Naive thymus-derived CD4-positive, alpha-beta T cell (primary cell): Measurements from ENCODE around the gene LDAH. TPM values are rescaled to one million over a fixed set of nuclear protein-coding genes. Genes with fewer than 3 reads are reported as not detected.

Source experiments
- ATAC-seq: fragments of 150-1000 bp; cut with Tn5 transposase; 2 replicates; pipeline ENCODE4 v1.10.0; 2021; ENCODE audit warnings: mild to moderate bottlenecking, moderate library complexity
- CTCF ChIA-PET: fragments of 350-600 bp; sonication (Branson Sonifier 250); formaldehyde crosslinking; loops from one replicate; lab custom pipeline; 2021; ENCODE audit warnings: antibody characterized with exemption; lab: Charles Lee
- POLR2A ChIA-PET: fragments of 350-600 bp; sonication (Branson Sonifier 250); formaldehyde crosslinking; loops from one replicate; lab custom pipeline; 2021; ENCODE audit warnings: antibody characterized with exemption, inconsistent platforms; lab: Charles Lee
- DNase-seq, 9 donors: peaks; one replicate each; pipeline versions ENCODE4 v3.0.0 to v3.0.0-alpha.2; 2020 to 2022; ENCODE audit warnings: mixed read lengths in 1 of 9
- H3K27ac ChIP-seq: one replicate; pipeline ENCODE4 v1.7.0; 2013; ENCODE audit warnings: mild to moderate bottlenecking, low read depth, low read length, moderate library complexity
- H3K27me3 ChIP-seq, 2 donors: one replicate each; pipeline ENCODE4 v1.7.0; 2013; ENCODE audit warnings: low read length in 2 of 2, mild to moderate bottlenecking in 2 of 2, moderate library complexity in 2 of 2; ENCODE audit not compliant: control insufficient read depth in 2 of 2, insufficient read depth in 2 of 2
- H3K36me3 ChIP-seq, 3 experiments: 1 replicate in 2 of 3; 2 replicates in 1 of 3; pipeline ENCODE4 v1.7.0; 2013; ENCODE audit warnings: low read length in 3 of 3, mild to moderate bottlenecking in 3 of 3, moderate library complexity in 1 of 3; ENCODE audit not compliant: insufficient read depth in 3 of 3, control insufficient read depth in 2 of 3
- H3K4me1 ChIP-seq, 2 donors: one replicate each; pipeline ENCODE4 v1.7.0; 2013; ENCODE audit warnings: low read length in 2 of 2, mild to moderate bottlenecking in 2 of 2, moderate library complexity in 1 of 2; ENCODE audit not compliant: control insufficient read depth in 2 of 2, insufficient read depth in 2 of 2
- H3K4me3 ChIP-seq: 2 replicates; pipeline ENCODE4 v1.7.0; 2013; ENCODE audit warnings: mild to moderate bottlenecking, low read length
- H3K9me3 ChIP-seq, 3 experiments: 1 replicate in 2 of 3; 2 replicates in 1 of 3; pipeline ENCODE4 v1.7.0; 2013; ENCODE audit warnings: low read length in 3 of 3; ENCODE audit not compliant: control insufficient read depth in 2 of 3
- H3K27ac Mint-ChIP-seq, 9 donors: one replicate each; pipeline ENCODE4 v1.8.0; 2020 to 2022; ENCODE audit warnings: mixed read lengths in 9 of 9, mild to moderate bottlenecking in 8 of 9, moderate library complexity in 5 of 9, inconsistent platforms in 2 of 9
- H3K27me3 Mint-ChIP-seq, 5 donors: one replicate each; pipeline ENCODE4 v1.8.0; 2021 to 2022; ENCODE audit warnings: mixed read lengths in 5 of 5, mild to moderate bottlenecking in 1 of 5
- H3K36me3 Mint-ChIP-seq, 5 donors: one replicate each; pipeline ENCODE4 v1.8.0; 2020 to 2022; ENCODE audit warnings: mixed read lengths in 5 of 5, mild to moderate bottlenecking in 3 of 5, inconsistent platforms in 1 of 5
- H3K4me1 Mint-ChIP-seq, 7 donors: one replicate each; pipeline ENCODE4 v1.8.0; 2020 to 2022; ENCODE audit warnings: mixed read lengths in 7 of 7, mild to moderate bottlenecking in 3 of 7, inconsistent platforms in 1 of 7
- H3K4me3 Mint-ChIP-seq, 10 donors: one replicate each; pipeline ENCODE4 v1.8.0; 2020 to 2022; ENCODE audit warnings: mild to moderate bottlenecking in 10 of 10, mixed read lengths in 10 of 10, moderate library complexity in 6 of 10, inconsistent platforms in 2 of 10
- H3K9me3 Mint-ChIP-seq, 11 donors: one replicate each; pipeline ENCODE4 v1.8.0; 2020 to 2022; ENCODE audit warnings: mixed read lengths in 11 of 11, mild to moderate bottlenecking in 4 of 11, inconsistent platforms in 1 of 11, moderate library complexity in 1 of 11
- intact Hi-C, 2 donors: fragments of 100-400 bp; cut with micrococcal nuclease; formaldehyde crosslinking; loops; one replicate each; pipeline ENCODE4 v1.15.1; 2023
- polyA plus RNA-seq, 2 donors: library from polyadenylated mRNA; unstranded; fragments of 300-500 nt; fragmentation: Illumina TruSeq; gene quantifications; one replicate each; pipeline ENCODE4 v1.2.3, GENCODE V29; 2021
- total RNA-seq, 6 experiments: library from RNA in 5 of 6; stranded (reverse) in 5 of 6; gene quantifications; 1 replicate in 5 of 6; 2 replicates in 1 of 6; pipeline ENCODE4 v1.2.3 and lab custom pipeline; 2021 to 2026

LDAH gene
- total and polyA plus RNA-seq, 7 experiments from 2014 or later = 8.6 to 29.8 (median 15.8) TPM

- H3K27ac Mint-ChIP-seq = peak overlapping the region in 3 of 9 donors; percentile 7 to 51 (median 28)
- H3K27me3 Mint-ChIP-seq = no peaks in the 10 kb centered on the region
These were observed 179.1 kb downstream of the LDAH start for GRCh38 chr2:20643826-20644225.

GRCh38 chr2:20643060-20643459, 179.8 kb downstream of the LDAH start:
- H3K27ac Mint-ChIP-seq = peak overlapping the region in 1 of 9 donors; percentile 28
- POLR2A ChIA-PET = interaction anchor here (1.3 to 1.4 kb wide), 3 partner anchors 8 to 198 kb away, joined by 3 to 10 read pairs (median 3); partner anchors contain the start of genes HS1BP3 and RHOB
- H3K4me1 ChIP-seq = no peaks in the 10 kb centered on the region
- no peaks in the 10 kb centered on the region for H3K9me3 ChIP-seq
- no peak overlapping the region for H3K27ac ChIP-seq
- DNase-seq (no peak), ATAC-seq (no peak)
- peaks cover 3 to 16% (median 9%) of the 10 kb centered on the region in 7 donors for H3K4me1 Mint-ChIP-seq
- intact Hi-C loops = loop anchor here in 1 of 2 donors (5.0 kb wide), 2 partner anchors 506 to 686 kb away; no protein-coding TSS in a partner anchor
- H3K27me3 Mint-ChIP-seq = no peaks in the 10 kb centered on the region
- H3K9me3 Mint-ChIP-seq = no peaks in the 10 kb centered on the region
- H3K36me3 Mint-ChIP-seq = peaks cover 0 to 44% (median 4%) of the 10 kb centered on the region in 5 donors
- H3K27me3 ChIP-seq = no peaks in the 10 kb centered on the region
- CTCF ChIA-PET = interaction anchor here (0.6 to 3.6 kb wide), 8 partner anchors 18 to 348 kb away, joined by 4 to 28 read pairs (median 8); partner anchors contain the start of gene RHOB
- H3K36me3 ChIP-seq = peaks cover 0 to 50% (median 0%) of the 10 kb centered on the region in 3 experiments
- no peak overlapping the region for H3K4me3 Mint-ChIP-seq
- no peak overlapping the region for H3K4me3 ChIP-seq

More at GRCh38 chr2:20643826-20644225, 179.1 kb downstream of the LDAH start:
- Histone ChIP-seq H3K4me1 (no peaks in the 10 kb centered on the region), H3K27ac (no peak overlapping the region), H3K4me3 (no peak overlapping the region), H3K27me3 (no peaks in the 10 kb centered on the region), H3K36me3 (peaks cover 0 to 44% (median 0%) of the 10 kb centered on the region in 3 experiments), H3K9me3 (no peaks in the 10 kb centered on the region)
- CTCF ChIA-PET = interaction anchor here (0.6 to 3.6 kb wide), 5 partner anchors 17 to 232 kb away, joined by 3 to 28 read pairs (median 15); no protein-coding TSS in a partner anchor
- Mint-ChIP-seq H3K36me3 (peaks cover 0 to 38% (median 5%) of the 10 kb centered on the region in 5 donors), H3K4me1 (peaks cover 7 to 23% (median 16%) of the 10 kb centered on the region in 7 donors), H3K9me3 (no peaks in the 10 kb centered on the region), H3K4me3 (no peak overlapping the region)
- intact Hi-C loops = loop anchor here in 1 of 2 donors (5.0 kb wide), 2 partner anchors 507 to 687 kb away; no protein-coding TSS in a partner anchor
- DNase-seq (no peak), ATAC-seq (no peak)
- POLR2A ChIA-PET = interaction anchor here (1.3 kb wide), 1 partner anchor 199 kb away, joined by 3 read pairs; no protein-coding TSS in a partner anchor

- POLR2A ChIA-PET = interaction anchor here (1.4 to 2.1 kb wide), 3 partner anchors 8 to 195 kb away, joined by 3 to 10 read pairs (median 5); partner anchors contain the start of genes HS1BP3 and RHOB
- H3K4me1 ChIP-seq = no peaks in the 10 kb centered on the region
- intact Hi-C loops = loop anchor here (1.0 to 5.0 kb wide), 4 partner anchors 199 to 685 kb away; no protein-coding TSS in a partner anchor
- H3K27me3 Mint-ChIP-seq = no peaks in the 10 kb centered on the region
- H3K27me3 ChIP-seq = no peaks in the 10 kb centered on the region
- H3K9me3 Mint-ChIP-seq = no peaks in the 10 kb centered on the region
- no peak overlapping the region for H3K4me3 ChIP-seq
- H3K9me3 ChIP-seq = no peaks in the 10 kb centered on the region
- no peak overlapping the region for H3K4me3 Mint-ChIP-seq
- peaks cover 0 to 50% (median 5%) of the 10 kb centered on the region in 5 donors for H3K36me3 Mint-ChIP-seq
- ATAC-seq (peak; percentile 96), DNase-seq (peak; percentile 45 to 79 (median 74))
- peaks cover 0 to 58% (median 0%) of the 10 kb centered on the region in 3 experiments for H3K36me3 ChIP-seq
- H3K4me1 Mint-ChIP-seq = peaks cover 0 to 12% (median 7%) of the 10 kb centered on the region in 7 donors
- H3K27ac ChIP-seq = no peak overlapping the region
- peak overlapping the region in 1 of 9 donors; percentile 65 for H3K27ac Mint-ChIP-seq
- CTCF ChIA-PET = interaction anchor here (0.6 to 3.6 kb wide), 12 partner anchors 9 to 347 kb away, joined by 3 to 28 read pairs (median 5); partner anchors contain the start of genes HS1BP3 and RHOB
These were observed 180.6 kb downstream of the LDAH start for GRCh38 chr2:20642055-20642971.

GRCh38 chr2:20641123-20641985, 181.5 kb downstream of the LDAH start:
- ChIA-PET POLR2A (interaction anchor here (2.1 kb wide), 1 partner anchor 194 kb away, joined by 5 read pairs; the partner anchor contains the start of gene RHOB), CTCF (interaction anchor here (0.6 to 3.6 kb wide), 8 partner anchors 12 to 230 kb away, joined by 3 to 28 read pairs (median 7); partner anchors contain the start of gene RHOB)
- peaks cover 0 to 12% (median 6%) of the 10 kb centered on the region in 7 donors for H3K4me1 Mint-ChIP-seq
- H3K9me3 Mint-ChIP-seq = no peaks in the 10 kb centered on the region
- no peak overlapping the region for H3K27ac ChIP-seq
- H3K4me3 Mint-ChIP-seq = no peak overlapping the region
- ATAC-seq (no peak), DNase-seq (no peak)
- H3K27me3 Mint-ChIP-seq = no peaks in the 10 kb centered on the region
- intact Hi-C loops = loop anchor here in 1 of 2 donors (5.0 kb wide), 2 partner anchors 504 to 684 kb away; no protein-coding TSS in a partner anchor
- H3K4me3 ChIP-seq = no peak overlapping the region
- H3K36me3 Mint-ChIP-seq = peaks cover 0 to 56% (median 5%) of the 10 kb centered on the region in 5 donors
- no peaks in the 10 kb centered on the region for H3K27me3 ChIP-seq
- H3K36me3 ChIP-seq = peaks cover 0 to 52% (median 0%) of the 10 kb centered on the region in 3 experiments
- no peaks in the 10 kb centered on the region for H3K9me3 ChIP-seq
- no peak overlapping the region for H3K27ac Mint-ChIP-seq
- H3K4me1 ChIP-seq = no peaks in the 10 kb centered on the region

GRCh38 chr2:20640411-20641122, 182.3 kb downstream of the LDAH start:
- ATAC-seq = no peak
- intact Hi-C loops = loop anchor here in 1 of 2 donors (5.0 kb wide), 2 partner anchors 503 to 683 kb away; no protein-coding TSS in a partner anchor
- peaks cover 0 to 58% (median 0%) of the 10 kb centered on the region in 3 experiments for H3K36me3 ChIP-seq
- no peak overlapping the region for H3K27ac Mint-ChIP-seq
- CTCF ChIA-PET = interaction anchor here (2.8 to 3.6 kb wide), 3 partner anchors 194 to 229 kb away, joined by 9 to 28 read pairs (median 15); partner anchors contain the start of gene RHOB
- no peak overlapping the region for H3K27ac ChIP-seq
- no peaks in the 10 kb centered on the region for H3K4me1 ChIP-seq
- peaks cover 0 to 16% (median 7%) of the 10 kb centered on the region in 7 donors for H3K4me1 Mint-ChIP-seq
- H3K27me3 ChIP-seq = no peaks in the 10 kb centered on the region
- H3K4me3 Mint-ChIP-seq = no peak overlapping the region
- H3K36me3 Mint-ChIP-seq = peaks cover under 1 to 59% (median 5%) of the 10 kb centered on the region in 5 donors
- no peaks in the 10 kb centered on the region for H3K9me3 Mint-ChIP-seq
- H3K27me3 Mint-ChIP-seq = no peaks in the 10 kb centered on the region
- DNase-seq = no peak
- POLR2A ChIA-PET = interaction anchor here (2.1 kb wide), 1 partner anchor 193 kb away, joined by 5 read pairs; the partner anchor contains the start of gene RHOB
- H3K9me3 ChIP-seq = no peaks in the 10 kb centered on the region
- H3K4me3 ChIP-seq = no peak overlapping the region
